ENCODE results near the gene NOD2.

NOD2 gene

GRCh38 chr16:50718061-50718760 is 24.8 kb downstream of the NOD2 start:
- DNase-seq, result no peak

GRCh38 chr16:50718761-50719400 is 25.5 kb downstream of the NOD2 start:
- no peak for DNase-seq

- DNase-seq, result no peak
Observed at GRCh38 chr16:50719401-50720337, 26.3 kb downstream of the NOD2 start.

GRCh38 chr16:50721549-50722404 is 28.4 kb downstream of the NOD2 start:
- DNase-seq, result no peak

GRCh38 chr16:50722405-50722737 is 29.0 kb downstream of the NOD2 start:
- no peak for DNase-seq

GRCh38 chr16:50722960-50723359 is 29.6 kb downstream of the NOD2 start:
- DNase-seq, result no peak

GRCh38 chr16:50724306-50724705 is 30.9 kb downstream of the NOD2 start:
- no peak for DNase-seq

- DNase-seq, result no peak
Observed at GRCh38 chr16:50731130-50731988, 38.0 kb downstream of the NOD2 start.

- no peak for DNase-seq
Observed at GRCh38 chr16:50731989-50732832, 38.8 kb downstream of the NOD2 start.

- no peak for DNase-seq
Observed at GRCh38 chr16:50733468-50733867, 40.1 kb downstream of the NOD2 start.

- DNase-seq, result no peak
Observed at GRCh38 chr16:50735629-50736122, 42.3 kb downstream of the NOD2 start.

- no peak for DNase-seq
Observed at GRCh38 chr16:50736448-50736847, 43.0 kb downstream of the NOD2 start.

- DNase-seq, result no peak
Observed at GRCh38 chr16:50737420-50737959, 44.1 kb downstream of the NOD2 start.

GRCh38 chr16:50739031-50739430 is 45.6 kb downstream of the NOD2 start:
- no peak for DNase-seq

GRCh38 chr16:50740736-50741135 is 47.3 kb downstream of the NOD2 start:
- DNase-seq, result no peak

GRCh38 chr16:50741225-50741780 is 47.9 kb downstream of the NOD2 start:
- DNase-seq, result no peak

GRCh38 chr16:50741781-50742575 is 48.6 kb downstream of the NOD2 start, which contains the start of gene CYLD:
TSS of gene CYLD (plus strand) at chr16:50742086. CDS start at chr16:50749699, 7,613 bp downstream.
- DNase-seq, result peak; percentile 100

- DNase-seq, result peak; percentile 54
Observed at GRCh38 chr16:50742576-50743200, 49.3 kb downstream of the NOD2 start.

Measured in activated naive CD4-positive, alpha-beta T cell treated with Interleukin-2 at 50 U/mL for 16 hours (primary cell).